Peyer's patch (tissue), 4 donors: ENCODE data around the gene OXTR.

Experiments
- POLR2A ChIP-seq, 2 donors: fragments of 450-650 bp; IDR thresholded peaks; one replicate each; pipeline ENCODE4 v1.5.1; 2017; ENCODE audit warnings: antibody characterized with exemption in 2 of 2, mild to moderate bottlenecking in 2 of 2, moderate library complexity in 2 of 2
- TF ChIP-seq, protein P1 (sequence below), 6 experiments: fragments of 450-650 bp in 4 of 6; fragments of 200-600 bp in 2 of 6; sonication (generic) in 1 of 6; IDR thresholded peaks; one replicate each; pipeline ENCODE4 v1.5.1; 2017 to 2019; ENCODE audit warnings: antibody characterized with exemption in 6 of 6, mild to moderate bottlenecking in 3 of 6, moderate library complexity in 1 of 6

DNA sequence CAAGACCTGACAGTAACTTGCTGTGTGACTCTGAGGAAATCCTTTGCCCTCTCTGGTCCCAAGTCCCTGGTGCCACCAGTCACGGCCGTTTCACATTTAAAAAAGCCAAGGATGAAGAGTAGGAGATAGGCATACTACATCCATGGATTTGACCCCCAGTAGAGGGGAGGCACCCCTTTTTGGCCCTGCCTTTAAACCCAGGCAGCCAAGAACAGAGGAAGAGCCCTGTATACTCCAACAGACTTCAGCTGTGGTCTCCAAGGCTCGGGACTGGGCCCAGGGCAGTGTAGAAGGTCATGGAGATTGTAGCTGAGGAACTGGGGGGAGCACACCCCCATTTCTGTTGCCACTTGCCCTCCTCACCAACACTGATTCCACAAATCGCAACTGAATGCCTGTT lies 32.1 kb downstream of the OXTR start:
- TF ChIP-seq, protein P1, sequence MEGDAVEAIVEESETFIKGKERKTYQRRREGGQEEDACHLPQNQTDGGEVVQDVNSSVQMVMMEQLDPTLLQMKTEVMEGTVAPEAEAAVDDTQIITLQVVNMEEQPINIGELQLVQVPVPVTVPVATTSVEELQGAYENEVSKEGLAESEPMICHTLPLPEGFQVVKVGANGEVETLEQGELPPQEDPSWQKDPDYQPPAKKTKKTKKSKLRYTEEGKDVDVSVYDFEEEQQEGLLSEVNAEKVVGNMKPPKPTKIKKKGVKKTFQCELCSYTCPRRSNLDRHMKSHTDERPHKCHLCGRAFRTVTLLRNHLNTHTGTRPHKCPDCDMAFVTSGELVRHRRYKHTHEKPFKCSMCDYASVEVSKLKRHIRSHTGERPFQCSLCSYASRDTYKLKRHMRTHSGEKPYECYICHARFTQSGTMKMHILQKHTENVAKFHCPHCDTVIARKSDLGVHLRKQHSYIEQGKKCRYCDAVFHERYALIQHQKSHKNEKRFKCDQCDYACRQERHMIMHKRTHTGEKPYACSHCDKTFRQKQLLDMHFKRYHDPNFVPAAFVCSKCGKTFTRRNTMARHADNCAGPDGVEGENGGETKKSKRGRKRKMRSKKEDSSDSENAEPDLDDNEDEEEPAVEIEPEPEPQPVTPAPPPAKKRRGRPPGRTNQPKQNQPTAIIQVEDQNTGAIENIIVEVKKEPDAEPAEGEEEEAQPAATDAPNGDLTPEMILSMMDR (IDR thresholded peaks at IDR 0.05): no peak
- TF ChIP-seq POLR2A (IDR thresholded peaks at IDR 0.05): no peak
